Colon (tissue), 2 donors: ENCODE results near the gene NADK.
"Not testable (repeated sequence)": the region's sequence is repeated elsewhere in the genome, so short reads cannot be mapped to it uniquely, and the experiment has no call there.

Experiments used
- FAIRE-seq: peaks from 2 replicates; lab custom pipeline; 2012; peaks lifted over from hg19 to GRCh38; lab: Jason Lieb, UNC
- donor health status: control.
- donor health status: control.

NADK gene

DNA sequence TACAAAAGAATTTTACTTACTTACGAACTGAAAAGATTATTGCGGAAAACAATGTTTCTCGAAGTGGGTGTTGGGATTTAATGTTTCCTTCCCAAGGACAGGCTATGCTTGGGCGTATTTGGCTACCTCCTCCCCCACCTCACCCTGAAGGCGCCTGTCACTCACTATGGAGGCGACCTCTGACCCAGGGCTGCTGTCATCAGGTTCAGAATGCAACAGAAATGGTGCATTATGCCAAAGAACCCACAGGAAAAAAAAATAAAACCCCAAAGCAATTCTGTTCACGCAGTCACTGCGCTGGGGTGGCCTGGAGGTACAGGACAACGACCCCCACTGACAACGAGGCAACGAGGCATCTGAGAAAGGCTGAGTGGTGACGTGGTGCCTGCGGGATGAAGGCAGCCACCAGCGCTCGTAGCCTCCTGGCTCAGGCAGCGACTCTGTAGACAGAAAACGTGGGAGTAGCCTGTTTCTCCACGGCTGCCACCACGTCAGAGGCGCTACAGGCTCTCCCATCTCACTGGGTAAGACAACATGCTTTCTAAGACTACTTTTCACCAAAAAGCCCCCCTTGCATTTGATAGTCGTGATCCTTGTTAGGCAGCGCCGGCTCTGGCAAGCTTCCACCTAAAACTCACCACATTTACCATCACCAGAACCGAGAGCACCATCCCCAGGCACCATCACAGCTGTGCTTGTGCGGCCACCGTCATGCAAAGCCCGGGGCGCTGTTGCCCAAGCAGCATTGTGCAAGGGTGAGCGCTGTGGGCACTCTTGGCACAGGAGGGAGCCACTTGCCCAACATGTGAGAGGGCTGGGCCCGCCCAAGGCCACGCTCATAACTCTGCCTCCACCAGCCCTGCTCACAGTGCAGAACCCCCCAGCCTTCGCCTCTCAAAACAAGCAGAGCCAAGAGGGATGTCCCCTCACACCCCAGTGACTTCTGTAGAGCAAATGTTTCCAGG lies 14.3 kb downstream of the NADK start:
- no peak for FAIRE-seq

DNA sequence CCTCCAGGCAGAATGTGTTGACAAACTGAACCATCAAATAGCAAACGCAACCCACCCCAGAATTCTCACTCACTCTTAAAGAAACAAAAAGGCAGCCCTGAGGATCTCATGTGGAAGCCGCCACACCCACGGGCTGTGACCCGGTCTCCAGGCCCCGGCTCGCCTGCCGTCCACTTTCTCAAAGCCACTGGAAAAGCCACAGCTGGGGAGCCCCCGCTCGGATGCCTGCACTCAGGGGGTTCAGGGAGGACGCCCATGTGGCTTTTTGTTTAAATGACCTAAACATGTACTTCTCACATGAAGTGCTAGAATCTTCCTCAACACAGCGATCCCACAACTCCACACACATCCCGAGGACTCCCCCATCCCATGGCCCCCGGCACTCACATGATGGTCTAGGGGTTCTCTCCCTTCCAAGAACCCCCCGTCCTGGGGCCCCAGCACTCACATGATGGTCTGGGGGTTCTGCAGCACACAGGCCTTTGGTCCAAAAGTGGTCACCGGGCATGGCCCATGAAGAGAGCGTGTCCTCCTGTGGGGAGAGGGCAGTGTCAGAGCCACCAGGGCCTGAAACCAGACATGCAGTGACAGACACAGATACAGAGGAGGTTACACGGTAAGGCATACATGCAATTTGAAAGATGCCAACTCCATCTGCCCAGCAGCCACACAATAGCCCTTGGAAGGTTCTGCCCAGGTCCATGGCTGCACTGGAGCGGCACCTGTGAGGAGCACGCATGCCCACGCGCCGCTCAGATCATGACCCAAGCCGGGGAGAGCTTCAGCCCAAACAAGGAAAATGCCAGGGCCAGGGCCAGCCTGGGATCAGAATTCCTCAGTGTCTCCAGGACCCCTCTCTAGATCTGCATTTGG lies 16.5 kb downstream of the NADK start:
- FAIRE-seq: no peak

DNA sequence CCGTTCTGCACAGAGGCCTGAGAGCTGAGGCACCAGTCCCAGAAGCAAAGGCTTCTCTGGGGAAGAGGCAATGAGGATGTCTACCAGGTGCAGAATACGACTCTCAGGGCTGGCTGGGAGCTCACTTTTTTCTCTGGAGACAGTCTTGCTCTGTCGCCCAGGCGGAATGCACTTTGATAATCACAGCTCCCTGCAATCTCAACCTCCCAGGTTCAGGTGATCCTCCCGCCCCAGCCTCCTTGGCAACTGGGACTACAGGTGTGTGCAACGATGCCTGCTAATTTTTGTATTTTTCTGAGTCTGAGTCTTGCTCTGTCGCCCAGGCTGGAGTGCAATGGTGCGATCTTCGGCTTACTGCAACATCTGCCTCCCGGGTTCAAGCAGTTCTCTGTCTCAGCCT lies 17.6 kb downstream of the NADK start:
- FAIRE-seq: no peak

DNA sequence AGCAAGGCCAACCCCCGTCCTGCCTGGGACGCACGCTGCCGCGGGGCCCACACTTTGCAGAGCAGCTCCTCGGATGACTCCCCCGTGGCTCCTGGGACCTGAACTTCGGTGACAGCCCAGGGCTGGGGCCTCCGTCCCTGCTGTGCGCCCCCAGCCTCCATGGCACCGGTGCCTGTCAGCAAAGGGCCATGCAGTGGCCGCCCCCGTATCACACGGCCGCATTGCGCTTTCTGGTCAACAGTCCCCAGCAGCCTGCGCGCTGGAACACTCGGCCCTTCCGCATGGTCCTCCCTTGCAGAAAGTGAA lies 18.0 kb downstream of the NADK start:
- no peak for FAIRE-seq

DNA sequence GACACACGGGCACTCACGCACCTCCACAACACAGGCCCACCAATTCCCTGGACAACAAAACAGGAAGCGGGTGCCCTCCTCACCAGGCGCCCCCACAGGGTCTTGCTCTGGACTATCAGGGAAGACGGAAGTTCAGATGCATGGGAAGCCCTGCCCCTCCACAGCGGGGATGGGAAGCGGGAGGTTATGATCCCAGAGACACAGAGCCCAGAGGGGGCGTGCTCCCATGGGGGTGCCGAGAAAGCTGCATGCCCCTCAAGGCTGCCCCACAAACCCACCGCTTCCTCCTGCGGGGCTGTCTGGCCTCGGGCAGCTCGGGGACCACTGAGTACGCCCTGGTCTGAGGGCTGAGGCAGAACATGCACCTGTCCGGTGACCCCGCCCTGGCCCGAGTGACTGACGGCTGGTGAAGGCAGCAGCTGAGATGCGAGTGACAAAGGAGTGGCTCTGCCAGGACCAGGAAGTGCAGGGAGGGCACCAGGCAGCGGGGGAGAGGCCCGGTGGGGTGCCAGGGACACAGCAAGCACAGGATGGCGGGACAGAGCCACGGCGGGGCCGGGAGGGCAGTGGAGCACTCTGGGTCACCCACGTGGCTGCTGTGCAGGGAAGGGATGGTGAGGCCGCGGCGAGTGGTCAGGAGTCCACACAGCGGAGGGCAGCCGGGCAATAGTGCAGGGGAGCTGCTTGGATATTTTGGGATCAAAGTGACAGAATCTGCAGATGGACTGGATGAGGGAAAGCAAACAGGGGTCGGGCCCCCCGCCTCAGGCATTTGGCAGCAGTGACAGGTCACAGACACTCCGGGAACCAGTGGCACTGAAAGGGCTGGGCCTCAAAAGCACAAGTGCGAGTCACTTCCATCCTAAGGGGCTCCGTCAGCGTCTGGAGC lies 18.6 kb downstream of the NADK start:
- no peak for FAIRE-seq

DNA sequence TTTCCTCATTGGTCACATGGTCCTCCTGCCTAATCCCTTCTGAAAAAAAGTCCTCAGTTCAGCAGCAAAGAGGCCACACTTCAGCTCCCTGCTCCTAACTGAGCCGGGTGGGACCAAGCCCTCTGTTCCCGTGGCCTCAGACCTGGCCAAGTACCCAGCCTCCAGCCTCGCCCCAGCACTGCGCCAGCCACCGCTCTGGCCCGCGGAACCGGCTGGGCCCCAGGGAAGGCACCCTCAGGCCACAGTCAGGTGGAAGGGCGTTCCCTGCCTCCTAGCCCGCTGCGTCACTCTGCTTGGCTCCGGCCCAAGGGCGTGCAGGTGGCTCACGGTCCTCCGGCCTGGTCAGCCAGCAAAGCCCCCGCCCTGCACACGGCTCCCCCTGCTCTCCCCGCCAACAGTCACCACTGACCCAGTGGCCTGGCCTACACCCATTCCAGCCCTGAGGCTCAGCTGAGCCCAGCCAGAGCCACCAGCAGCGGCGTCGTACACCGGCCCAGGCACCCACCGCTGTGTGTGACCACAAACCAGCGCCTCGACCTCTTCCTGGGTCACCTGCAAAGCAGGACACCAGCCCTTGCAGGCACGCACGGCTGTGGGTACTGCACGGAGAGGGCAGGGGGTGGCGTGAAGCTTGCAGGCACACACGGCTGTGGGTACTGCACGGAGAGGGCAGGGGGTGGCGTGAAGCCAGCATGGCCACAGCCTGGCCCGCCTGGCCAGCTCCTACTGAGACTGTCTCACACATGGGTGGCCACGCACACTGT lies 19.4 kb downstream of the NADK start:
- FAIRE-seq: no peak

DNA sequence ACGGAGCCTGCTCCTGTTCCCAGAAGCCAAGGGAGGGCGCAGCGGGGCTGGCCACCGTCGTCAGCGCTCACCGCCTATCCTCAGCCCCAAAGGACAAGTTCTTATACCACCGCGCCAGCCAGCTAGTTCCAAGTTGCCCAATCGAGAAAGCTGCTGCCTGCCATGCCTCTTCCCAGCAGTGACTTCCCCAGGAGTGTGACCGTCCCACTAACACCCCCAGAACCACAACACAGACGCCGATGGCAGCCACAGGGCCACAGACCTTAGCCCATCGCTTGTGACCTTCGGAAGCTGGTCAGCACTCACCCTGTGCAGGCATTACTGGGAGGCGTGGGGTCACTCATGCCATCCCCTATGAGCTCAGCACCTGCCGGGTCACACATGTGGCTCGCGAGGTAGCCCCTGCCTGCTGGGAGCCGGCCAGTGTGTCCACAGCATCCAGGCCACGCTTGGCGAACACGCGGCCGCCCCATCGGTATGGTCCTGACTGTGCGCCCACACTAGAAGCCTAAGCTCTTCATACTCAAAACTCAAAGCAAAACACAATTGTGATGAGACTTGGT lies 20.1 kb downstream of the NADK start:
- FAIRE-seq: no peak

DNA sequence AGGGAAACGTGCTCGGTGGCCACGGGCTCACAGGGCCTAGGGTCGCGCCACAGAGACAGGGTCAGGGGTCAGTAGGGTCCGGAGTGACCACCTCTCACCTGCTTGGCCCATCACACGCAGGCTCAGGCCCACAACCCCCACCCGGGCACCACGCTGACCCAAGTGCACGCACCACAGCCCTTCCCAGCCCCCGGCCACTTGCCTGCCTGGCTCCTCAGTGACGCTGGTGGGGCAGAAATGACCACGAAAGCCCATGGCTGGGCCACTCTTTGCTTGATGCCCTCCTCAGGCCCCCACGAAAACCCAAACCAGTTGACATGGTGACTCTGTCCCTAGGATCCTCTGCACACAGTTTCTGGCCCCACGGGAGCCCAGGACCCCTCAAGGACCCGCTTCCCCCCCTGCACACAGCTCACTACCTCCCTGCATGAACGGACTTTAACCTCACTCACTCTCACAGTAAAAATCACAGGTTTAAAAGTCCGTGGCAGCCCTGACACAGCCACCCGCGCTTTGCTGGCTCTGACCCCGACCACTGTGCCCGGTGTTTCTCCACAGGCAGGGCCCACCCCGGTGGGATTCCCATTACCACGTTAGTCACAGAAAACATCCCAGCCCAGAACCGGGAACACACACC lies 20.7 kb downstream of the NADK start:
- no peak for FAIRE-seq

DNA sequence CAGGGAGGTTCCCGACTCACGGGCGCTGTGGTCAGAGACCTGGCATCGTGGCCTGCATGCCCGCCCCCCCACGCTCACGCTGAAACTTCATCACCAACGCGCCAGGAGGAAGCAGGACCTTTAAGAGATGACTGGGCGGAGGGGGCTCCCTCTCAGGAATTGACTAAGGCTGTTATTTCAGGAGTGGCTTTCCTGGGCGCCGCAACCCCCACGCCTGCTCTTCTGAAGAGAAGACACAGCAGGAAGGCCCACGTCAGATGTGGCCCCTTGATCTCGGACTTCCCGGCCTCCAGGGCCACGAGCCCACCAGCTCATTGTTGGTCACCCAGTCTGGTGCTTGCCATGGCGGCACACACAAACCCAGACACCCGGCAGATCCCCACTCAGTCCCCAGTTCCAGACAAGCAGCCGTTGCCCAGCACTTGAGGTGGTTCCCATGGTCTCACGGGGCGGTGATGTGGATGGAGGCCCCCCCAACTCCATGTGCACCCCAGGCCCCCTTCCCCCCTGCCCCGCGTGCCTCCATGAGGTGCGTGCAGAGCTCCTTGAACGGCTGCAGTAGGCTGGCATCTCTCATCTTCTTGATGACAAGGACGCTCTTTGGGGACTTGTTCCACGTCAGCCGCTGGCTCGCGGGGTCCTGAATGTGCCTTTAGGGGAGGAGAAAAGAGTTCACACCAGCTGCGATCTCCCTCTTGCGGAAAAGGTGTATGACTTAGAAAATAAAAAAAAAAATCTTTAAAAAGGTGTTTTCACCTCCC lies 21.4 kb downstream of the NADK start:
- FAIRE-seq: no peak

DNA sequence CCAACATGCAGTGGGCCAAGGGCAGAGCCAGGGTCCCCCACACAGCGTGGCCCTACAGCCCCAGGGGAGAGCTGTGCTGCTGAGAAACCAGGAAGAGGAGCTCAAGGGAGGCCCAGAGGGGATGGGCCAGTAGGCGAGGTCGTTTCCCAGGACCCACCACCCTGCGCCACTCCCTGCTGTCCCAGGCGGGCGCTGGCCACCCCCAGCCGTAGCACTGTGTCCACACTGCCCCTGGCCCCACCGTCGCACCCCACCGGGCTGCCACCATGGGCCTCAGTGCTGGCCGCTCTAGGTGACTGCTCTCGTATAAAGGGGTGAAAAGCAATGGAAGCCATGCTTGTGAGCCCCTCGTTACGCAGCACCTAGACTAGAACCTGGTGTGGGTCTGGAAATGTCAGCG lies 22.4 kb downstream of the NADK start:
- FAIRE-seq: no peak

DNA sequence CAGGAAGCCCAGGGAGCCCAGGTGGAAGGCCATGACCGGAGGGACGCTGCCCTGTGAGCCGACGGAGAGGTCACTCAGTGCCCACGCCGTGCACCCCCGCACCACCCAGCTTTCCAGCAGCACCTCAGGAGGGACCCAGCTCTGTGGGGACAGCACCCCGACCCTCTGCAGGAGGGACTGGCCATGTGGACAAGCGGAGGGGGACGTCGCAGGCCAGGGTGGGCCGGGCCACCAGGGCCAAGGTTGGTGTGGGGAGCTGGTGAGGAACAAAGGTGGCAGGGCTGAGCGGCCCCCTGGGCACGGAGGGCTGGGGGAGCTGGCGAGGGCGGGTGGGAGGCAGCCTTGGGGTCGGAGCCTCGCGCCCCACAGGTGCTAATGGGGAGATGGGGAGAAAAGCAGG lies 22.8 kb downstream of the NADK start:
- no peak for FAIRE-seq

DNA sequence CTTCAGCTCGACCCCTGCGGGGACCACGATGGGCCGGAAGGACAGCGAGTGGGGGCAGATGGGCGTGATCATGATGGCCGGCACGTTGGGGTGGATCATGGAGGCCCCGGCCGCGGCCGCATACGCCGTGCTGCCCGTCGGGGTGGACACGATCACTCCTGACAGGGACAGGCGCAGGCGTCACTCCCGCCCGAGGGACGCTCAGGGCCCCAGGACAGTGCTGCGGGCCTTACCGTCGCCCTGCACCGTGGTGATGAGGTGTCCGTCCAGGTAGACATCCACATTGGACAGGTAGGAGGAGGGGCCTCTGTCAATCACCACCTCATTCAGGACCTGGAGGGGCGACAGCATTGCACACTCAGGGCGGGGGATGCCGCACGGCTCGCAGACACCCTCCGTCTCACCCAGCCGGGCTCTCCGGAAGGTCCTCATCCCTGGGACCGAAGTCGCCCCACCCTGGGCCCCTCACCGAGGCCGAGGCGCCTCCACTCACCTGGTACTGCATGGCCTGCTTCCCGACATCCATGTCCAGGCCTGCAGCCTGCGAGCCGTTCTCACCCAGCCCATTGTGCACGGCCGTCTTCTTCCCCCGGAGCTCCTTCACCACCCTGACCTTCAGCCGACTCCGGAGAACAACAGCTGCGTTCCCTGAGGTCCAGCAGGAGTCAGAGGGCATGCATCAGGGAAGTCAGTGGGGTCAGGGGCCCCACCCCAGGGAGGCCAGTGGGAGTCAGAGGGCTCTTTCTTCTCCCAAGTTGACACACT lies 24.0 kb downstream of the NADK start:
- FAIRE-seq: no peak

DNA sequence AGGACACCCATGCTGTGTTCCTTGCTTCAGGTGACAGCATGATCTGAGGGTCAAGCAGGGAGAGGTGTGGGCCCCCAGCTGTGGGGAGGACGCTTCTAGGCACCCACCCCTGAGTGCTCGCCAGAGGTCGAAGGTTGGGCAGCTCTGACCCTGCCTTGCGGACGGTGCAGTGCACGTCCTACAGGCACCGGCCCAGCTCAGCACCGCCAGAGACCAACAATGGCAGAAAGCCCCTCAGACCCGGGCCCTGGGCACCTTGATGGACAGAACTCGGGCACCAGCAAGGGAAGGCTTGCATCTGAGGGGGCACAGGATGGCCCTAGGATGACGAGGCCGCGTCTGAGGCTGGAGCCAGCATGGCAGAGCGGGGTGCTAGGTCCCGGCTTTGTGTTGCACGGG lies 24.7 kb downstream of the NADK start:
- FAIRE-seq: no peak

DNA sequence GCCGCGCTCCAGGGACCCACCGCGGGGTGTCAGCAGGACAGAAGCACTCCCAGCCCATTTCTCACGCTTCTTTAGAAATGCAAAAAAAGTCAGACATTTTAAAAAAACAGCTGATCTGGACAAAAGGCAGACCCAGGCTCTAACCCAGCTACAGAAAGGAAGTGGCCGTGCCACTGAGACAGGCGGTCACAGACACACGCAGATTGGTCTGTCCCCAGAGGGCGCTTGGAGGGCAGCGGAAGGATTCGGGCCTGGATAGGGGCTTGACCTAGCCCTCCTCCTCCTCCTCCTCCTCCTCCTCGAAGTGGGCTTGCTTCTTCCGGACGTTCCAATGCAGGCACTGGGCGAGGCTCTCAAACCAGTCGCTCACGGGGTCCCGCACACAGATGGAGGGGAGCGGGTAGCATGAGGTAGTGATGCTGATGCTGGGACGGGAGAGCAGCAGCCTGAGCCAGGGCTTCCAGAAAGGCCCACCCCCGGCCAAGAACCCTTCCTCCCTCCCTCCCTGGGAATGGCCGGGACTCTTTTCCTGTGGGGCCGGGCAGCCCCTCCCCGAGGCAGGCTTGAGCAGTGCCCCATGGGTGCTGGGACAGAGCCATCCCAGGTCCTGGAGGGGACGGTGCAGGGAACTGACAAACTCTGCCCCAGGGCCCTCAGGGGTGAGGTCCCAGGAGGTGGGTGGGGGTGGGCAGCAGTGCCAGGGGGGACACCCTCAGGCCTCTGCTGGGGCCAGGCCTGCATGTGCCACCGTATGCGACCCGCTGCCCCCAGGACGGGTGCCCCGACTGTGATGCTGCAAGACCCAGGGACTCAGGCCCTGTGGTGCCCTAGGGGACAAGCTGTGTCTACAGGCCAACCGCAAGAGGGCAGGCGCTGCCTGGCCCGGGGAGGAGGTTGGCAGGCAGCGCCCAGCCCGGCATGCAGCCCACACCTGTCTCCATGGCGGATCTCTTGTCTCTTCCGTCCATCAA lies 25.3 kb downstream of the NADK start:
- FAIRE-seq: no peak

DNA sequence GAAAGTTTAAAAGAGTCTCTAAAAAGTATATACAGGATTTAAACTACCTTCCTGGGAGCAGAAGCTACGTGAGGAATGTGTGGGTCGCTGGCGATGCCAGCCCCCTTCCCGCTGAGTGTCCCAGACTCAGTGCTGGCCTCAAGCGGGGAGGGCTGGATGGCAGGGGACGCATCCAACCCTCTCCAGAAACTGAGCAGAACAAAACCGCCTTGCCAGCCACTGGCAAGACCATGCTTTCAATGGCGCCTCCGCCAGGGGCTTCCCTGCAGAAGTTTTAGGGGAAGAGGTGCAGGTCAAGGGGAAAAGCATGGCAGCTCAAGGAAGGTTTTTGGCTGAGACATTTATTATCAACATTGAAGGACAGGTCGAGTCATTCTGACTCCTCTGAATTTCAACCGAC lies 26.1 kb downstream of the NADK start:
- FAIRE-seq: no peak

DNA sequence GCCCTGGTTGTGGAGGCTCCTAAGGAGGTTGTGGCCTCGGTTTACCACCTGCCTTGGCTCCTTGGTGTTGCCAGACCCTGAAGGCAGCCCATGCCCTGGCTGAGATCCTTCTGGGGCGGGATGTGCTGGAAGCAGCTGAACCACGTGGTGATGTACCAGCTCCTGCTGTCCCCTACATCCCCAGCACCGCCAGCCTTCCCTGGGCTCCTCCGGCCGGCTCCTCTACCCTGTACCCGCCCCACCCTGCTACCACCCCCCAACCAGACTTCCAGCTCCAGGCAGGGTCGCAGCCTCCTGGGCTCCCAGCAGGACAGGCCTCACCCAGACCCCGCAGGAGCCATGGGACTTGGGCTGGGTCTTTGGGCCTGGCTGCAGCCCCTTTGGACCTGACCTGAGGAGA lies 28.3 kb downstream of the NADK start:
- not testable (repeated sequence) for FAIRE-seq

DNA sequence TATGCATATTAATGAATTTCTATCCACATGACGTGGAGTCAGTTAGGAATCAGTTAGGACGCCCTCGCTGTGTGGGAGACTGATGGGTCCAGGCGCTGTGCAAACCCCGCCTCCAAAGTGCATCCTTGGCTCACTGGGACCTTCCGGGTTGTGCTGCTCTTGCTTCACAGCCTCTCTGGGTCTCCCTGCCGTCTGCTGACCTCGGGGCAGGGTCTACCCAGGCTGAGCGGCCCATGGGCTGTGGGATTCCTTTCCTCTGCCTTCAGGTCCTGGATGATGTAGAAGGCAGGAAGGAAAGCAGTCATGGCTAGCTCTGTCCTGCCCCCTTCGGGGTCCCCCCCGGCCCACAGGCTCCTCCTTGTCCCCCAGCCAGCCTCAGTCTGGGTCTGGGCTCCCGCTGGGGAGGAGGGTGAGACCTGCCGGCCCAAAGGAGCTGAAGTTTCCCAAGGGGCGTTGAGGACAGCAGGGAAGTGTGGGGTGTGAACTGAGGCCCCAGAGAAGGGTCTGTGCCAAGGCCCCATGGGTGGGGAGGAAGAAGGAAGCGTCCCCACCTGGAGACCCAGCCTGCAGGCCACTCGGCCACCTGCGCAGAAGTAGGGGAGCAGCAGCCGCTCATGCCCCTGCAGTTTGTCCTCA lies 29.5 kb downstream of the NADK start:
- no peak for FAIRE-seq

DNA sequence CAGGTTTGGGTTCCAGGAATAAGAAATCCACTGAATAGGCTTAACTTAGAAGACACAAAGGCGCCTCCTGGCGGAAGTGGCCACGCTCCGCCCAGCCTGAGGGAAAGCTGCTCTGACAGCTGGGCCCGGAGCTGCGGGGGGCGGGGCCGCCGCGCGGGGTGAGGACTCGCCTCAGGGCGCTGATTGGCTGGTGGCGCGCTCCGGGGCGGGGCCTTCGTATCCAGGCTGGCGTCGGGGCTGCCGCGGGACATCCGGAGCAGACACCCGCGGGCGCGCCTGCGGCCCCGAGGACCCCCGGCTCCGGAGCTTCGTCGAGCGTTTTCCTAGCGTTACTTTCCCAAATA lies 31.7 kb downstream of the NADK start:
- FAIRE-seq: not testable (repeated sequence)
